Uterus (tissue), 2 donors: ENCODE data around the gene ASPHD1.

Experiments used
- CTCF ChIP-seq, 4 experiments: fragments of 200-600 bp in 2 of 4; fragments of 450-650 bp in 2 of 4; sonication (generic) in 2 of 4; IDR thresholded peaks; one replicate each; pipeline ENCODE4 v1.5.1; 2016 to 2019; ENCODE audit warnings: antibody characterized with exemption in 4 of 4, mild to moderate bottlenecking in 2 of 4, moderate library complexity in 1 of 4
- POLR2A ChIP-seq, 2 donors: fragments of 450-650 bp; IDR thresholded peaks; one replicate each; pipeline ENCODE4 v1.6.1; 2016; ENCODE audit warnings: antibody characterized with exemption in 2 of 2, mild to moderate bottlenecking in 1 of 2, moderate library complexity in 1 of 2

GRCh38 chr16:29909391-29909790, 9.1 kb downstream of the ASPHD1 start:
- TF ChIP-seq POLR2A (IDR thresholded peaks at IDR 0.05) = no peak
- no peak for TF ChIP-seq CTCF (IDR thresholded peaks at IDR 0.05)
